ENCODE results near the gene VASH1.

The VASH1 gene

DNA sequence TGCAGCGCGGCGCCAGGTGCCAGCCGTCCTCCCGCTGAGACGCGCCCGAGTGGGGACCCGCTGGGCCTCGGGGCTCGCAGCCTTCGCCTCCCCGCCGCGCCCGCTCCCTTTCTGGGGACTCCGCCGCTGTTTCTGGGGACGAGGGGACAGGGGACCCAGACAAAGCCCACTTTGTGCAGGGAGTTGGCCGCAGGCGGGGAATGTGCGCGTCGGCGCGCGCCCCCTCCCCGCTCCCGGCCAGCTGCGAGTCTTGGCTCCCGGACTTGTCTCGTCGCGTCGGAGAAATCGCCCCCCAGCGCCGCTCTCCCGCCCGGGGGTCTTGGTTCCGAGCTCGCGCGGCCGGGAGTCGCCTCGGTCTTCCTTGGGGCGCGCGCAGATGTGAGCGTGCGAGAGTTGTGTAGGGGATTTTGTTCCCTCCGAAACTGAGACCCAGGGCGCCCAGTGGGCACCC, 717 bp downstream of the VASH1 start (continued):
- TF ChIP-seq KLF16 (tag by site-specific recombination; IDR thresholded peaks at IDR 0.05), result no peak
- TF ChIP-seq GLIS2 (tag by site-specific recombination; IDR thresholded peaks at IDR 0.05), result peak; percentile 44; the same call in 1 of the 2 replicates
- no peak for TF ChIP-seq ZNF324 (tag by site-specific recombination; IDR thresholded peaks at IDR 0.05)
- 0 out of 2 replicates have a peak, but pooled peaks have one; percentile 27 for TF ChIP-seq ZBTB20 (tag by site-specific recombination; IDR thresholded peaks at IDR 0.05)
- TF ChIP-seq ZIC2 (tag by site-specific recombination; IDR thresholded peaks at IDR 0.05), result peak; percentile 66
- TF ChIP-seq, protein P1, sequence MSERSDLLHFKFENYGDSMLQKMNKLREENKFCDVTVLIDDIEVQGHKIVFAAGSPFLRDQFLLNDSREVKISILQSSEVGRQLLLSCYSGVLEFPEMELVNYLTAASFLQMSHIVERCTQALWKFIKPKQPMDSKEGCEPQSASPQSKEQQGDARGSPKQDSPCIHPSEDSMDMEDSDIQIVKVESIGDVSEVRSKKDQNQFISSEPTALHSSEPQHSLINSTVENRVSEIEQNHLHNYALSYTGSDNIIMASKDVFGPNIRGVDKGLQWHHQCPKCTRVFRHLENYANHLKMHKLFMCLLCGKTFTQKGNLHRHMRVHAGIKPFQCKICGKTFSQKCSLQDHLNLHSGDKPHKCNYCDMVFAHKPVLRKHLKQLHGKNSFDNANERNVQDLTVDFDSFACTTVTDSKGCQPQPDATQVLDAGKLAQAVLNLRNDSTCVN (tag by site-specific recombination; optimal IDR thresholded peaks at IDR 0.05), result peak; percentile 80
- peak; percentile 58 for TF ChIP-seq ZNF335 (tag by site-specific recombination; conservative IDR thresholded peaks at IDR 0.05)
- TF ChIP-seq, protein P2, sequence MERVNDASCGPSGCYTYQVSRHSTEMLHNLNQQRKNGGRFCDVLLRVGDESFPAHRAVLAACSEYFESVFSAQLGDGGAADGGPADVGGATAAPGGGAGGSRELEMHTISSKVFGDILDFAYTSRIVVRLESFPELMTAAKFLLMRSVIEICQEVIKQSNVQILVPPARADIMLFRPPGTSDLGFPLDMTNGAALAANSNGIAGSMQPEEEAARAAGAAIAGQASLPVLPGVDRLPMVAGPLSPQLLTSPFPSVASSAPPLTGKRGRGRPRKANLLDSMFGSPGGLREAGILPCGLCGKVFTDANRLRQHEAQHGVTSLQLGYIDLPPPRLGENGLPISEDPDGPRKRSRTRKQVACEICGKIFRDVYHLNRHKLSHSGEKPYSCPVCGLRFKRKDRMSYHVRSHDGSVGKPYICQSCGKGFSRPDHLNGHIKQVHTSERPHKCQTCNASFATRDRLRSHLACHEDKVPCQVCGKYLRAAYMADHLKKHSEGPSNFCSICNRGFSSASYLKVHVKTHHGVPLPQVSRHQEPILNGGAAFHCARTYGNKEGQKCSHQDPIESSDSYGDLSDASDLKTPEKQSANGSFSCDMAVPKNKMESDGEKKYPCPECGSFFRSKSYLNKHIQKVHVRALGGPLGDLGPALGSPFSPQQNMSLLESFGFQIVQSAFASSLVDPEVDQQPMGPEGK (tag by site-specific recombination; IDR thresholded peaks at IDR 0.05), result 0 out of 2 replicates have a peak, but pooled peaks have one; percentile 36
- no peak for TF ChIP-seq ZNF391 (tag by site-specific recombination; IDR thresholded peaks at IDR 0.05; ENCODE audit: borderline replicate concordance, low read depth)
- TF ChIP-seq GLIS1 (tag by site-specific recombination; IDR thresholded peaks at IDR 0.05), result peak; percentile 15; the same call in 1 of the 2 replicates

DNA sequence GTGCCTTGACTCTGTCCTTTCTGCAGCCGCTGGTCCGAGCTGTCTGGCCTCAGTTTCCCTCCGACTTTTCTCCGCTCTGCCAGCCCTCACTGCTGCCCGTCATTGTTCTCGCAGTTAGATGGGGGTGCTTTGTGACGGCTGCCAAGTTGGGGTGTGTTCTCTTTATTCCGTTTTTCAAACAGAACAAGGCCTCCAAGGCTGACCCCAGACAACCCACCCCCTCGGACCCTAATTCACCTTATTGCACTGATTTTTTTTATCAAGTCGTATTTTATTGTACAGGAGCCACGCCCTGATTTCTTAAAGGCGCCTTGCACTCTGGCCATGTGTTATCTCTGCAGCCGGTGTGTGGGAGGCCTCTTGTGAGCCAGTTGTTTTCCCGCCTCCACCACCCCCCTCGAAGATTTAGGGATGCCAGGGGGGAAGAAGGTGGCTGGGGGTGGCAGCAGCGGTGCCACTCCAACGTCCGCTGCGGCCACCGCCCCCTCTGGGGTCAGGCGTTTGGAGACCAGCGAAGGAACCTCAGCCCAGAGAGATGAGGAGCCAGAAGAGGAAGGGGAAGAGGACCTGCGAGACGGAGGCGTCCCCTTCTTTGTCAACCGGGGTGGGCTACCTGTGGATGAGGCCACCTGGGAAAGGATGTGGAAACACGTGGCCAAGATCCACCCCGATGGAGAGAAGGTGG, 1.3 kb downstream of the VASH1 start:
- H3K4me3 ChIP-seq (ENCODE audit: low read depth, low read length), result peak overlapping the region; percentile 59
- H3K27ac ChIP-seq (ENCODE audit: extremely low read depth, low read depth, low read length), result peak overlapping the region; percentile 47; the same call in 1 of the 2 replicates
- H3K4me1 ChIP-seq (ENCODE audit: control insufficient read depth, insufficient read depth, low read length), result peaks cover 4% of the 10 kb centered on the region; the same call in 1 of the 2 replicates
- TF ChIP-seq ZFHX2 (tag by site-specific recombination; conservative IDR thresholded peaks at IDR 0.05) (peak; percentile 89), EGR2 (tag by site-specific recombination; IDR thresholded peaks at IDR 0.05; ENCODE audit: low read depth) (peak; percentile 79), GLIS1 (tag by site-specific recombination; IDR thresholded peaks at IDR 0.05) (peak; percentile 82)
- TF ChIP-seq, protein P3, sequence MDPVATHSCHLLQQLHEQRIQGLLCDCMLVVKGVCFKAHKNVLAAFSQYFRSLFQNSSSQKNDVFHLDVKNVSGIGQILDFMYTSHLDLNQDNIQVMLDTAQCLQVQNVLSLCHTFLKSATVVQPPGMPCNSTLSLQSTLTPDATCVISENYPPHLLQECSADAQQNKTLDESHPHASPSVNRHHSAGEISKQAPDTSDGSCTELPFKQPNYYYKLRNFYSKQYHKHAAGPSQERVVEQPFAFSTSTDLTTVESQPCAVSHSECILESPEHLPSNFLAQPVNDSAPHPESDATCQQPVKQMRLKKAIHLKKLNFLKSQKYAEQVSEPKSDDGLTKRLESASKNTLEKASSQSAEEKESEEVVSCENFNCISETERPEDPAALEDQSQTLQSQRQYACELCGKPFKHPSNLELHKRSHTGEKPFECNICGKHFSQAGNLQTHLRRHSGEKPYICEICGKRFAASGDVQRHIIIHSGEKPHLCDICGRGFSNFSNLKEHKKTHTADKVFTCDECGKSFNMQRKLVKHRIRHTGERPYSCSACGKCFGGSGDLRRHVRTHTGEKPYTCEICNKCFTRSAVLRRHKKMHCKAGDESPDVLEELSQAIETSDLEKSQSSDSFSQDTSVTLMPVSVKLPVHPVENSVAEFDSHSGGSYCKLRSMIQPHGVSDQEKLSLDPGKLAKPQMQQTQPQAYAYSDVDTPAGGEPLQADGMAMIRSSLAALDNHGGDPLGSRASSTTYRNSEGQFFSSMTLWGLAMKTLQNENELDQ (tag by site-specific recombination; IDR thresholded peaks at IDR 0.05; ENCODE audit: low read depth), result no peak
- ChIA-PET CTCF (no interaction called here), POLR2A (interaction anchor here (1.0 kb wide), 1 partner anchor 10 kb away, joined by 3 read pairs; no protein-coding TSS in a partner anchor)
- H3K9me3 ChIP-seq (ENCODE audit: control insufficient read depth, insufficient read depth, low read depth, low read length), result no peaks in the 10 kb centered on the region
- no peaks in the 10 kb centered on the region for H3K36me3 ChIP-seq (ENCODE audit: control insufficient read depth in 2 of 2, insufficient read depth in 1 of 2, low read length in 2 of 2)

DNA sequence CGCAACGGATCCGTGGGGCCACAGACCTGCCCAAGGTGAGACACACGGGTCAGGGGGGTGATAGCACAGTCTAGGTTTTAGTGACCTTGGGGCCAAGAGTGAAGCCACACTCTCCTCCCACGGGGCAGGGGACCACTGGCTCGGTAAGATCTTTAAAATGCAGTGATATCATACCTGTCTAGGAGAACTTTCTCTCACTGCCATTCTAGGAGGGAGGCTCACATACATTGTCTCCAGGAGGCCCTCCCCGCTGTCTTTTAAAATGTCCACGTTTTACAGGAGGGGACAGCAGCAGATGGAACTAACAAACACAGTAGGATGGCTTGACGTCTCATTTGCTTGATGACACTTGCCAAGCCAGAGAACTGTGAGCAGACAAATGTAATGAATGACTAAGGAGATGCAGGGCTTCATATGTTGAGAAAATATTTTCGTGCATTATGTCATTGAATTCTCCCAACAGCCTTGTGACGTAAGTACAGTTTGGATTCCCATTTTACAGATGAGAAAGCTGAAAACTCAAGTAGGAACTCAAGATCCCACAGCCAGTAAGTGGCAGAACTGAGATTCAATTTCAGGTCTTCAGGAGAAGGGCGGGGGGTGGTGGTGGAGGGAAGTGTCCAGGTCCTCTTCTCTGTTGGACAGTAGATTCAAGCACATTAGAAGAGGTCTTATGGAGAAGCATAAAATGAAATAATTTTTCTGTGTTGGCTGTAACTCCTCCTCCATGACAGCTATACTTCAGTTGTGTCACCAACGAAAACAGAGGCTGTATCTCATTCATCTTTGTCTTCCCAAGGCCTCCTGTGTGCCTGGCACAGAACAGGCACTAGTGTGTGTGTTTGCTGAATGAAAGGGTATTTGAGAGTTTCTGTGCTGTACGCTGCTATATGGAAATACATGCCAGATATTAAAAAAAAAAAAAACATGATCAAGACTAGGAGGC, 2.1 kb downstream of the VASH1 start:
- H3K9me3 ChIP-seq (ENCODE audit: control insufficient read depth, insufficient read depth, low read depth, low read length), result no peaks in the 10 kb centered on the region
- POLR2A ChIA-PET, result no interaction called here
- CTCF ChIA-PET, result no interaction called here
- peaks cover 4% of the 10 kb centered on the region; the same call in 1 of the 2 replicates for H3K4me1 ChIP-seq (ENCODE audit: control insufficient read depth, insufficient read depth, low read length)
- no peak overlapping the region for H3K4me3 ChIP-seq (ENCODE audit: low read depth, low read length)
- H3K36me3 ChIP-seq (ENCODE audit: control insufficient read depth in 2 of 2, insufficient read depth in 1 of 2, low read length in 2 of 2), result no peaks in the 10 kb centered on the region
- no peak overlapping the region for H3K27ac ChIP-seq (ENCODE audit: extremely low read depth, low read depth, low read length)
- TF ChIP-seq ZNF629 (tag by site-specific recombination; IDR thresholded peaks at IDR 0.05), result no peak
- TF ChIP-seq, protein P4, sequence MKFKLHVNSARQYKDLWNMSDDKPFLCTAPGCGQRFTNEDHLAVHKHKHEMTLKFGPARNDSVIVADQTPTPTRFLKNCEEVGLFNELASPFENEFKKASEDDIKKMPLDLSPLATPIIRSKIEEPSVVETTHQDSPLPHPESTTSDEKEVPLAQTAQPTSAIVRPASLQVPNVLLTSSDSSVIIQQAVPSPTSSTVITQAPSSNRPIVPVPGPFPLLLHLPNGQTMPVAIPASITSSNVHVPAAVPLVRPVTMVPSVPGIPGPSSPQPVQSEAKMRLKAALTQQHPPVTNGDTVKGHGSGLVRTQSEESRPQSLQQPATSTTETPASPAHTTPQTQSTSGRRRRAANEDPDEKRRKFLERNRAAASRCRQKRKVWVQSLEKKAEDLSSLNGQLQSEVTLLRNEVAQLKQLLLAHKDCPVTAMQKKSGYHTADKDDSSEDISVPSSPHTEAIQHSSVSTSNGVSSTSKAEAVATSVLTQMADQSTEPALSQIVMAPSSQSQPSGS (tag by site-specific recombination; IDR thresholded peaks at IDR 0.05; ENCODE audit: low read depth), result peak; percentile 54; the same call in 1 of the 2 replicates
